H1 (cell line): ENCODE measurements around the gene TGFB1. TPM values are rescaled to one million over a fixed set of nuclear protein-coding genes. Genes with fewer than 3 reads are reported as not detected.

Source experiments
- BACH1 ChIP-seq: IDR thresholded peaks from 2 replicates; pipeline ENCODE4 v1.6.1; 2012; ENCODE audit warnings: low read length, improper control_type of control experiment
- CBX5 ChIP-seq: fragments of 300-800, 300-1000 bp; sonication (generic); IDR thresholded peaks from 2 replicates; pipeline ENCODE4 v1.7.1; 2016; ENCODE audit warnings: antibody characterized with exemption, low read length, low read depth
- CHD7 ChIP-seq: fragments of 300-600 bp; sonication (generic); IDR thresholded peaks from 2 replicates; pipeline ENCODE4 v1.7.1; 2012; ENCODE audit warnings: low read length, moderate library complexity, mild to moderate bottlenecking, inconsistent platforms; ENCODE audit not compliant: insufficient replicate concordance
- GTF2F1 ChIP-seq: IDR thresholded peaks from 2 replicates; pipeline ENCODE4 v1.6.1; 2012; ENCODE audit warnings: low read depth, low read length, improper control_type of control experiment, borderline replicate concordance
- MAFK ChIP-seq: IDR thresholded peaks from 2 replicates; pipeline ENCODE4 v1.6.1; 2012; ENCODE audit warnings: low read depth, mild to moderate bottlenecking, improper control_type of control experiment, low read length
- PHF8 ChIP-seq: fragments of 200-600 bp; sonication (generic); conservative IDR thresholded peaks from 2 replicates; pipeline ENCODE4 v1.7.1; 2012; ENCODE audit warnings: low read depth, mild to moderate bottlenecking, inconsistent platforms, low read length, moderate library complexity
- RAD21 ChIP-seq, 2 experiments: IDR thresholded peaks in 1 of 2; conservative IDR thresholded peaks in 1 of 2; 2 replicates each; pipeline ENCODE4 v1.6.1; 2011; ENCODE audit warnings: low read depth in 2 of 2, low read length in 2 of 2, improper control_type of control experiment in 1 of 2, inconsistent platforms in 1 of 2, mild to moderate bottlenecking in 1 of 2, moderate library complexity in 1 of 2
- SAP30 ChIP-seq: fragments of 300-600 bp; sonication (generic); IDR thresholded peaks from 2 replicates; pipeline ENCODE4 v1.7.1; 2012; ENCODE audit warnings: low read length, moderate library complexity, mild to moderate bottlenecking, inconsistent platforms; ENCODE audit not compliant: insufficient read depth, insufficient replicate concordance
- SP1 ChIP-seq: IDR thresholded peaks from 2 replicates; pipeline ENCODE4 v1.6.1; 2011; ENCODE audit warnings: low read depth, low read length
- SUZ12 ChIP-seq: fragments of 200-600 bp; sonication (generic); IDR thresholded peaks from 2 replicates; pipeline ENCODE4 v1.6.1; 2012; ENCODE audit warnings: mild to moderate bottlenecking, inconsistent platforms, low read length, moderate library complexity, mixed read lengths
- TEAD4 ChIP-seq: IDR thresholded peaks from 2 replicates; pipeline ENCODE4 v1.6.1; 2012; ENCODE audit warnings: low read depth, low read length, inconsistent platforms, mixed read lengths
- polyA plus RNA-seq, 7 experiments: library from polyadenylated mRNA; depleted of rRNA in 3 of 7; stranded (reverse) in 5 of 7; unstranded in 2 of 7; fragments of >200 nt in 5 of 7; fragments of 200-250 nt in 2 of 7; gene quantifications; 1 replicate in 5 of 7; 2 replicates in 1 of 7; 4 replicates in 1 of 7; pipeline versions ENCODE4 v1.2.1 to v1.2.3, GENCODE V29; 2011 to 2013; ENCODE audit warnings: missing spikeins in 2 of 7, mixed read lengths in 2 of 7
- total RNA-seq: library from RNA; stranded (reverse); fragmentation: NEBNext Ultra II Directional; extraction: Animal tissue kit (Norgen Biotek cat#: 25700); gene quantifications from 2 replicates; pipeline ENCODE4 v1.2.1, GENCODE V29; 2021

The TGFB1 gene
- total and polyA plus RNA-seq, 2 of the 8 experiments (the other 6 are each of a cell fraction or from before 2014, with no cell fraction given) = 1.7 to 10.6 TPM

GRCh38 chr19:41328842-41329225, 24.9 kb downstream of the TGFB1 start (continued):
- TF ChIP-seq CHD7 (no peak), TEAD4 (no peak), BACH1 (no peak), SP1 (no peak), GTF2F1 (no peak), SAP30 (no peak), CBX5 (no peak), MAFK (no peak), RAD21 (IDR thresholded peaks at IDR 0.05 in 1 of 2, conservative IDR thresholded peaks at IDR 0.05 in 1 of 2; ENCODE audit: low read depth in 2 of 2, low read length in 2 of 2) (no peak), SUZ12 (no peak), PHF8 (no peak)
